Activated CD4-positive, alpha-beta T cell treated with anti-CD3 and anti-CD28 coated beads, Interleukin-2, amount 50 U/mL, for 24 hours (primary cell): ENCODE results near the gene NRN1L.
A peak's percentile ranks its signal among the peaks of the same experiment; 100 is the strongest.
"Not testable (repeated sequence)": the region's sequence is repeated elsewhere in the genome, so short reads cannot be mapped to it uniquely, and the experiment has no call there.

Experiments
- DNase-seq, 2 donors: peaks; one replicate each; pipeline ENCODE4 v3.0.0-alpha.2; 2020; ENCODE audit warnings: low read depth in 1 of 2, low spot score in 1 of 2

The NRN1L gene

DNA sequence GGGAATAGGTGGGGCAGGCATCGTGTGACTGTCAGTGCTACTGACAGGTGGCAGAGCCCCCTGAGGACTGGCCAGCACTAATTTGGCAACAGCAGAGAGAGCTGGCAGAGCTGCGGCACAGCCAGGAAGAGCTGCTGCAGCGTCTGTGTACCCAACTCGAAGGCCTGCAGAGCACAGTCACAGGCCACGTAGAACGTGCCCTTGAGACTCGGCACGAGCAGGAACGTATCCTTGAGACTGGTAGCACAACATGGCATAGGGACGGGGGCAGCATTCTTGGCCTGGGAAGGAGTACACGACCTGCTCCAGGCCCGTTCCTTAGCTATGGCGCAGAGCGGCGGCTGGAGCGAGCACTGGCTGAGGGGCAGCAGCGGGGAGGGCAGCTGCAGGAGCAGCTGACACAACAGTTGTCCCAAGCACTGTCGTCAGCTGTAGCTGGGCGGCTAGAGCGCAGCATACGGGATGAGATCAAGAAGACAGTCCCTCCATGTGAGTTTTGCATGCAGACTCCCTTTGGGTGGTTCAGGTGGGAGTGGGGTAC, 3.0 kb upstream of the NRN1L start:
- DNase-seq, result no peak

DNA sequence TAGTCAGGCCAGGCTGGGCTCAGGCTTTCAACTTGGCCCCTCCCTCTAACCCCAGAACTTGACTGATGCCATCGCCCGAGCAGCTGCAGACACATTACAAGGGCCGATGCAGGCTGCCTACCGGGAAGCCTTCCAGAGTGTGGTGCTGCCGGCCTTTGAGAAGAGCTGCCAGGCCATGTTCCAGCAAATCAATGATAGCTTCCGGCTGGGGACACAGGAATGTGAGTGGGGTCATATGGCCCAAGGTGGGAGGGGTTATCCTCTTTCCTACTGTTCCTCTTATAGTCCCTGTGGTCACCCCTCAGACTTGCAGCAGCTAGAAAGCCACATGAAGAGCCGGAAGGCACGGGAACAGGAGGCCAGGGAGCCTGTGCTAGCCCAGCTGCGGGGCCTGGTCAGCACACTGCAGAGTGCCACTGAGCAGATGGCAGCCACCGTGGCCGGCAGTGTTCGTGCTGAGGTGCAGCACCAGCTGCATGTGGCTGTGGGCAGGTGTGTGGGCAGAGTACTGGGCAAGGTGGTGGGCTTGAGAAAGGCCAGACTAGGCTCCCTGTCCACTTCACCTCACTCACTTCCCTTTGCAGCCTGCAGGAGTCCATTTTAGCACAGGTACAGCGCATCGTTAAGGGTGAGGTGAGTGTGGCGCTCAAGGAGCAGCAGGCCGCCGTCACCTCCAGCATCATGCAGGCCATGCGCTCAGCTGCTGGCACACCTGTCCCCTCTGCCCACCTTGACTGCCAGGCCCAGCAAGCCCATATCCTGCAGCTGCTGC, 2.1 kb upstream of the NRN1L start:
- no peak for DNase-seq

DNA sequence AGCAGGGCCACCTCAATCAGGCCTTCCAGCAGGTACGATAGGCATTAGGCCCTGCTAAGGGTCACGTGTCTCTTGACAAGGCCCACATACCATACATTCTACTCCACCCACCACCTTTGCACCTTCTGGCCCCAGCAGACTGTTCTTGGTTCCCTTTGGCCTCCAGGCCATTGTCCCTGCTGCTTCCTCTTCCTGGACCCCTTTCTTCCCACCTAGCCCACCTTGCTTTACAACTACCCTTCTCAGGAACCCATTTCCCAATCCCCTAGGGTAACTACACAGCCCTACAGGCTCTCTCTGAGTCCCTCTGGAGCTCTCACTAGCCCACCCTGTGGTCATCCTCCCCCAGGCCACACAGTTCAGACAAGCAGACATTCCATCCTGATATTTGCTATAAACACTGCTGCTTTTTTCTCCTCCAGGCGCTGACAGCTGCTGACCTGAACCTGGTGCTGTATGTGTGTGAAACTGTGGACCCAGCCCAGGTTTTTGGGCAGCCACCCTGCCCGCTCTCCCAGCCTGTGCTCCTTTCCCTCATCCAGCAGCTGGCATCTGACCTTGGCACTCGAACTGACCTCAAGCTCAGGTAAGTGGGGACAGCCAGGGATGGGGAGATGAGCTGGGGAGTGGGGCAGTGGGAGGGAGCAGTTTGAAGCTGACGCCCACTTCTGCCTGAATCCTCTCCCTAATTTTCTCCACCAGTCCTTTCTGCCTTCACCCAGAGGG, 1.4 kb upstream of the NRN1L start:
- no peak for DNase-seq

DNA sequence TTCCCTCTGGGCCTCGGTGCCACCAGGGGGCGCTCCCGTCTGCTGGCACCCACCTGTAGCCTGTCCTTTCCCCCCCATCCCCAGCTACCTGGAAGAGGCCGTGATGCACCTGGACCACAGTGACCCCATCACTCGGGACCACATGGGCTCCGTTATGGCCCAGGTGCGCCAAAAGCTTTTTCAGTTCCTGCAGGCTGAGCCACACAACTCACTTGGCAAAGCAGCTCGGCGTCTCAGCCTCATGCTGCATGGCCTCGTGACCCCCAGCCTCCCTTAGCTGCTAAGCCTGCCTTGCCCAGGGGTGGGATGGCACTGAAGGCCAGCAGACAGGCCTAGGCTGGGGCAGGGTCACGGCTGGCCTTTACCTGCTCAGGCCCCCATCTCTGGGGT, 818 bp upstream of the NRN1L start:
- DNase-seq, result peak; percentile 51 to 59

DNA sequence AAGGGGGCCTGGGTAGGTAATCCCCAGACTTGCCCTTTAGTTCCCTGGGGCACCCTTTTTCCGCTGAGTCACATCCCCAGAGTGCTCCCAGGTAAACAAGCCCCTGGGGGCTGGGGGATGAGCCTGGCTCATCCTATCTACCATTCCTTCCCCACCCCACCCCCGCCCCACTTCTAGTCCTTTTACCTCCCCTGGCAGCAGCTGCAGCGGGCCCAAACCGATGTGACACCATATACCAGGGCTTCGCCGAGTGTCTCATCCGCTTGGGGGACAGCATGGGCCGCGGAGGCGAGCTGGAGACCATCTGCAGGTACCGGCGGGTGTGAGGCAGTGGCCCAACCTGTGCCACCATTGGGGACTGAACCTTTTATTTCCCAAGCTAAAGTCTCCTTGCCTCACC, 860 bp downstream of the NRN1L start:
- DNase-seq, result no peak

DNA sequence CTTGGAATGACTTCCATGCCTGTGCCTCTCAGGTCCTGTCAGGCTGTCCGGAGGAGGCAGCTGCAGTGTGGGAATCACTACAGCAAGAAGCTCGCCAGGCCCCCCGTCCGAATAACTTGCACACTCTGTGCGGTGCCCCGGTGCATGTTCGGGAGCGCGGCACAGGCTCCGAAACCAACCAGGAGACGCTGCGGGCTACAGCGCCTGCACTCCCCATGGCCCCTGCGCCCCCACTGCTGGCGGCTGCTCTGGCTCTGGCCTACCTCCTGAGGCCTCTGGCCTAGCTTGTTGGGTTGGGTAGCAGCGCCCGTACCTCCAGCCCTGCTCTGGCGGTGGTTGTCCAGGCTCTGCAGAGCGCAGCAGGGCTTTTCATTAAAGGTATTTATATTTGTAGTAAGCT, 1.3 kb downstream of the NRN1L start:
- DNase-seq, result no peak

DNA sequence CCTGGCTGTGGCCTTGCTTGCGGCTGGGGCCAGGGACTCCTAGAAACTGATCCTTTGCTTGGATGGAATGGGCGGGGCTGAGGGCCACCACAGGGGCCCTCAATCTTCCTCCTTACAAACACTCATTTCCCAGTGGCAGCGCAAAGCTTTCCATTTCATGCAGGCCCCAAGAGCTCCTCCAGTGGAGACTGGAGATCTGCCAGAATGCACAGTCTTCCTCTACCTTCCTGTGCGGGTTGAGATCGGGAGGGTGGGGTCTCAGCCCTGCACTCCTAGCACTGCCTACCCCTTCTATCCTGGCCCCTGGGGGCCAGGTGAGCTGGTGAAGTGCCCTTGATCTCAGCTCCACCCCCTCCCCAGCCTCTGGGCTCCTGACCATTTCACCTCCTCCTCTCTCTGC, 1.7 kb downstream of the NRN1L start:
- DNase-seq, result no peak

DNA sequence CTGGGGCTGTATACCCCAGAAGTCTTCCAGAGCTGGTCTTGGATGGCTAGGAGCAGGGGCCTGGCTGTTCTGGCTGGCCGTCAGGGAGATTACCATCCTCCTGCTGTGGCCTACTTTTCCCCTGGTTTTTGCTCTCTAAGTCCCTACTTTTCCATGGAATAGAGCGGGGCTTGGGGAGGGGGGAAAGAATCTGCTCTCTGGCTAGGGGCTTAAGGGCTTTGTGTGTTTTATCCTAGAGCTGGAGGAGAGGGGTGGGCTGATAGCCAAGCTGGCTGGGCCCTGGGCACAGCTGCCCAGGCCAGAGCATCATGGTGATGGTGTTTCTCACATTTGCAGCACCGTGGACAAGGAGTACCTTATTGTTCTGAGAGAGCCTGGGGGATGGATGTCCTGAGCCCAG, 3.6 kb downstream of the NRN1L start:
- DNase-seq, result no peak

DNA sequence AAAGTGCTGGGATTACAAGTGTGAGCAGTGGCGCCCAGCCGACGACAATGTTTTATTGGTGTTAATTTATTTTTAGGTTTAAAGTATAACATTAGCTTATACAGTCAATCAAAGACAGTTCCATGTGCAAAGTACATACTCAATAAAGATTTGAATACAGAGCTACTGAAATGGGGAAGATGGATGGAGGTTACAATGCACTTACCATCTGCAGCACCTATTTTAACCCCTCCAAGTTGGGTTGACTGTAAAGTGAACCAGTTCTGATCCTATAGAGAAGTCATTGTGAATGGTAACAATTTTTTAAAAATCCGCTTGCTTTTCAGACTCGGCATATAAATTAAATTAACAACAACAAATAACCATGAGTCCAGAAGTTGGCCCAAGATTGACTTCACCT, 7.7 kb downstream of the NRN1L start:
- DNase-seq, result no peak

DNA sequence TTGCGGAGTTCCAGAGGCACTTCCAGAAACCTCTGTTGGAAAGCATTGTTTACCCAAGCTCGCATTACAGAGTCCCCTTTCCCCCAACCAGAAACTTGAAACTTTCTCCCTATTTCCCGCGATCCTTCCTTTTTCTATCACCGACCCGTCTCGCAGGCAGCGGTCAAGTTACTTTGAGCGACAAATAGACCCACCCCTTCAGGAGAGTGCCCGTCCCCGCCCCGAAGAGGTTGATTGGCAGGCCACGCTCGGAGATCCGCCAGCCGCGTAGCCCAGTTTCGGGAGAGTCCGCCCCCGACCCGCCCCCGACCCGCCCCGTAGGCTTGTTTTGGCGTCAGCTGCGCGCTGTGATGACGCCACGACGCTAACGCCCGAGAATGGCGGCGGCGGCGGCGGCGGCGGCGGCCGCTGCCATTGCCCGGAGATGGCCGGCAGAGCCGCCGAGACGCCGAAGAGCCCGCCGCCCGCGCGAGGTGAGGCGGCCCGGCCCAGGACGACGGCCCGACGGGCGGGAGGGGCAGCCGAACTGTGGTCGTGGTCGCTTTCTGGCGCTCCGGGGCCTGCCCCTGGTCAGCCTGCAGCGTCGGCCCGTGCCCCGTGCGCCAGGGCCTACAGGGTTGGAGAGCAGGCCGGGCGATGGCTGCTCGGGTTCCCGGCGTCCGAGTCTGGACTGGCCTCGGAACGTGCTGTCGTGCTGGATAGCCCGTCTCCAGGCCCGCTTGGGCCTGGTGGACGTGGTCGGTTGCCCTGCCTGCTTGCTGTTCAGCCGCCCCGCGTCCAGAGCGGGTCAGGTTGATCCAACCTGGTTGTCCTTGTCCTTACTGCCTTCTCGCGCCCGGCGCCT, 8.4 kb downstream of the NRN1L start, which contains the start of gene PSKH1:
TSS of gene PSKH1 (plus strand) at position 356 of the 844 bp plus-strand sequence. CDS start 15,496 bp downstream, outside the sequence.
- DNase-seq, result peak; percentile 87 to 93

DNA sequence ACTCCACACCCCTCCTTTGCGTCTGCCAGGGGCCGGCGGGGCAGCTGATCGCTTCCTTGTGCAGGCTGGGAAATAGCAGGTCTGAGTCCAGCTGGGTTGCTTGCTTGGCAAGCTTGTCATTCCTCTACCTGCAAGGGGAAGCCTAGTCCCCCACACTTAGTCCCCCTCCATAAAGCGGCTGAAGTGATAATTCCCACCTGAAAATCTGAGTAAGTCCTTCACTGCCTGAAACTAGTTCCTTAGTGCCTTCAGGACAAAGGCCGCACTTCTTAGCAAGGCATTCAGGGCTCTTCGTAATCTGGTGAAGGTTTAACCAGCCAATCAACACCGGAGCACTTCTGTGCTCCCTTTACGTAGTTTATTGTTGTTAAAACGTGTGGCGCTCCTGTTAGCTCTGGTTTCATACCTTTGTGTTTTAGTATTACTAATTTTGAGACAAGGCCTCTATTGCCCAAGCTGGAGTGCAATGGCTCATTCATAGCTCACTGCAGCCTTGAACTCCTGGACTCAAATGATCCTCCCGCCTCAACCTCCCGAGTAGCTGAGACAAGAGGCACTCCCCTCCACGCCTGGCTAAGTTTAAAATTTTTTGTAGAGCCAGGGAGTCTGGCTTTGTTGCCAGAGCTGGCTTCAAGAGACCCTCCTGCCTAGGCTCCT, 9.2 kb downstream of the NRN1L start:
- no peak for DNase-seq

DNA sequence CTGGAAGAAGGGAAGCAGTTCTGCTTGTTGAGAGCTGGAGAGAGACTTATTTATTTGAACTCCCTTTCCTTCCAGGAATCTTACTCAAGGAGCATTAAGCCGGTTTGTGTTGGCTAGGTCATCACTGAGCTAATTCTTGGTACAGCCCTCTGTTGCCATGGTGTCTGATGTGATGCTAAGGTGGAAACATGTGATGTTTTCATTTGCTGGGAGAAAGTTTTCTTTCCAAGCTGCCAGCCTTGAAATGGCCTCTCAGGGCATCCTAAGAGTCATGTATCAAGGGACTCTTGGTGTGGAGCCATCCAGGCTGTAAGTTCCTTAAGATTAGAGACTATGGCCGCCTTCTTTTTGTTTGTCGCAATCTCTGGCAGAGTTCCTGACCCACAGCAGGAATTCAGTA, 12.5 kb downstream of the NRN1L start:
- DNase-seq, result no peak

DNA sequence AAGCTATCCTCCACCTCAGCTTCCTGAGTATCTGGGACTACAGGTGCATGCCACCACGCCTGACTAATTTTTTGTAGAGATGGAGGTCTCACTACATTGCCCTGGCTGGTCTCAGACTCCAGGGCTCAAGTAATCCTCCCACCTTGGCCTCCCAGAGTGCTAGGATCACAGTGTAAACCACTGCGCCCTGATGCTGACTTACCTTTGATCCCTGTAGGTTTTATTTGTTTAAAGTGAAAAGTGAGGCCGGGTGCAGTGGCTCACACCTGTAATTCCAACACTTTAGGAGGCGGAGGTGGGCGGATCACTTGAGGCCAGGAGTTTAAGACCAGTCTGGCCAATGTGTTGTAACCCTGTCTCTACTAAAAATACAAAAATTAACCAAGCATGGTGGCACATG, 17.0 kb downstream of the NRN1L start:
- DNase-seq, result no peak

DNA sequence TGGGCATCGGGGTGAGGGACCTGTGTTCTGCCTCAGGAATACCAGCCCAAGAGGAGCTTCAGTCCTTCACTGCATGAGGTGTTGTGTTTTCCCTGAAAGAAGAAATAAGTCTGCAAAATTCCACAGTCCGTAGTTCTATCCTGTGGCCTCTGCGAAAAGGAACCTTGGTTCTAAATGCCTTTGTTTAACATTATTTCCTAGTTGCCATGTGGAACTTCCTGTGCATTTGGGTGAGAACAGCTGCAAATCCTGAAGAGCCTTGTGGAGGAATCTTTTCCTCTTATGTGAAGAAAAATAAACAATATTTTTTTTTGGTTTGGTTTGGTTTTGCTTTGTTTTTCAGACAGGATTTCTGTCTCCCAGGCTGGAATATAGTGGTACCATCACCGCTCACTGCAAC, 18.1 kb downstream of the NRN1L start:
- no peak for DNase-seq

DNA sequence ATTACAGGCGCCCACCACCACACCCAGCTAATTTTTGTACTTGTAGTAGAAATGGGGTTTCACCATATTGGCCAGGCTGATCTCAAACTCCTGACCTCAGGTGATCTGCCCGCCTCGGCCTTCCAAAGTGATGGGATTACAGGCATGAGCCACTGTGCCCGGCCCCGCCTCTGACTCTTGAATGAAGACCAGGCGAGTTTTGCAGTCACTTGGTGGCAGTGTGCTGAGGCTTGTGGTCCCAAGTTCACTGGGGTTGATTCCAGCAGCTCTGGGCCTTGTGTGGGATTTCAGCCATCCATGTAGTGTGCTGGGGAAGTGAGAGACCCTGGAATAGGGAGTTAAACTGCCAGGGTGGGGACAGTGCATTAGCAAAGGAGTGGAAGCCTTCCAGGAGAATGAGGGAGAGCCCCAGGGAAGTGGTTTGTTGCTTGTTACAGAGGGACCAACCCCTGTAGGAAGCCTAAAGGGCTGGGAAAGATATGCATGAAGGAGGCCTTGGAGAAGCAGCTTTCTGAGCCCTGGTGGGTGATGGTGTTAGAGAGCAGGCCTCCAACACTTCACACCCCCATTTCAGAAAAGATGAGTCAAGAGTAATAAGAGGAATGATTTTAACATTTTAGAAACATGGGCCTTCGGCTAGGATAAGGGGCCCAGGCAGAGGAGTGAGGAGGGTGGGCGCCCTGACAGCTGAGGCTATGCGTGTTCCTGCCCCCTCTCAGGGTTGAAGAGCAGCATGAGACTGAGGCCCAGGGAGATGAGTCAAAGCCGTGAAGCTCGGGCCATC, 22.9 kb downstream of the NRN1L start:
- DNase-seq, result no peak

DNA sequence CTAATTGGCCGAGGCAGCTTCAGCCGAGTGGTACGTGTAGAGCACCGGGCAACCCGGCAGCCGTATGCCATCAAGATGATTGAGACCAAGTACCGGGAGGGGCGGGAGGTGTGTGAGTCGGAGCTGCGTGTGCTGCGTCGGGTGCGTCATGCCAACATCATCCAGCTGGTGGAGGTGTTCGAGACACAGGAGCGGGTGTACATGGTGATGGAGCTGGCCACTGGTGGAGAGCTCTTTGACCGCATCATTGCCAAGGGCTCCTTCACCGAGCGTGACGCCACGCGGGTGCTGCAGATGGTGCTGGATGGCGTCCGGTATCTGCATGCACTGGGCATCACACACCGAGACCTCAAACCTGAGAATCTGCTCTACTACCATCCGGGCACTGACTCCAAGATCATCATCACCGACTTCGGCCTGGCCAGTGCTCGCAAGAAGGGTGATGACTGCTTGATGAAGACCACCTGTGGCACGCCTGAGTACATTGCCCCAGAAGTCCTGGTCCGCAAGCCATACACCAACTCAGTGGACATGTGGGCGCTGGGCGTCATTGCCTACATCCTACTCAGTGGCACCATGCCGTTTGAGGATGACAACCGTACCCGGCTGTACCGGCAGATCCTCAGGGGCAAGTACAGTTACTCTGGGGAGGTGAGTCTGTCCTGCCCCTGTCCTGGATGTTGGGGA, 24.5 kb downstream of the NRN1L start:
- DNase-seq, result no peak

DNA sequence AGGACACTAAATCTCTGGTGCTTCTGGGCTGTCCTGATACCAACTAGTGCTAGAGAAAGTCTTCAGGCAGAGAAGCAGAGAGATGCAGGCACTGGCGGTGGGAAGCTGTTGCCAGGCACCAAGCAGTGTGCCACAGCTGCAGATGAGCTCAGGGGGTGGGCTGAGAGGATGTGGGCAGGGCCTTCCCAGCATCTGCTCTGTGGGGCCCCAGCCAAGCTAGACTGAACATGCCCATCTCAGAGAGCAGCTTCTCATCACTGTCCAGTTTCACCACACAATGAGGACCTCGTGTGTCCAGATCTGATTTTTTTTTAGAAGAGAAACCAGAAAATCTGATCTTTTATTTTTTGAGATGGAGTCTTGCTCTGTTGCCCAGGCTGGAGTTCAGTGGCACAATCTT, 25.5 kb downstream of the NRN1L start:
- no peak for DNase-seq

DNA sequence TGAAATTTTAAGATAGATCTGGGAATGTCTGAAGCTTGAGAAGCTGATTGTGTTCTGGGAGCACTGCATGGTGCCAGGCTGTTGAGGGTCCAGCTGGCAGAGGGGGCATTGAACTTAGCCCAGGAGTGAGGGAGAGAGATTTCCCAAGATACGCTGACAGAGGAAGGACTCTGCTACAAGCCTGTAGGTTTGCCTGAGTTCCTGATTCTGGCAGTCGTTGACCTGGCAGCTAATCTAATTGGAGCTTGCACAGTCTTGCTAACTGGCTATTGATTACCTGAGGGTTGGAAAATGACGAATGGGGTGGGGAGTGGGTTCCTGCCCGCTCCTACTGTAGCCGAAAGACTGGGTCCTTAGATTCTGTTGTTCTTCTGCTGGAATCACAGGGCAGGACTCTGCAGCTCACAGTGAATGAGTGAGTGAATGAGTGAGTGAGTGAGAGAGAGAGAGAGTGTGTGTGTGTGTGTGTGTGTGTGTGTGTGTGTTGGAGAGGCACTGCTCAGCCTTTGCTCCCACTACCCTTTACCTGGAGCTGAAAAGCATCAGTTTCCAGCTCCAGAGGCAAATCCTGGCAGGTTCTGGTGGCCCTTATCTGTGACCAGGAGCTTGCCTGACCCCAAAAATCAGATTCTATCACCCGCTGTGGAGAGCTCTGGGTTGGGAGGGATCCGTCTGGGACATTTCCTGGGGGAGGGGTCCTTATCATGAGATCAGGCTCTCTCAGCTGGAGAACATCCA, 30.2 kb downstream of the NRN1L start:
- no peak for DNase-seq

DNA sequence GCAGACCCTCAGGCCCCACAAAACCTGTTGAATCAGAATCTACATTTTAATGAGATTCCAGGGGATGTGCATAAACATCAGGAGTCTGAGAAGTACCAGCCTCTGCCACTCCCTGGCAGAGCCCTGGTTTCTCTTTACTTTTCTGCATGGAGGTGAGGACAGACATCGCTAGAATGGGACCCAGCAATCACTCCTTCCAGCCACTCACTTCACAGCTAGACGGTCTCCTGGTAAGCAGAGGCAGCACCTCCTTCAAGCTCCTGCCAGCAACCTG, 30.7 kb downstream of the NRN1L start:
- not testable (repeated sequence) for DNase-seq
